Kidney (tissue), 14 donors: ENCODE results near the gene NFKBIB. TPM values are rescaled to one million over a fixed set of nuclear protein-coding genes. Genes with fewer than 3 reads are reported as not detected.

Experiments
- DNase-seq, 5 donors: peaks; one replicate each; pipeline ENCODE4 v3.0.0-alpha.2; 2013 to 2020
- FAIRE-seq: peaks from 2 replicates; lab custom pipeline; 2012; peaks lifted over from hg19 to GRCh38; lab: Jason Lieb, UNC
- H3K27ac ChIP-seq, 2 donors: one replicate each; pipeline ENCODE4 v1.7.0; 2013; ENCODE audit warnings: low read depth in 2 of 2, low read length in 2 of 2, inconsistent platforms in 1 of 2
- H3K27me3 ChIP-seq: one replicate; pipeline ENCODE4 v1.7.1; 2013; ENCODE audit warnings: low read length, inconsistent platforms; ENCODE audit not compliant: control insufficient read depth, insufficient read depth
- H3K36me3 ChIP-seq, 3 donors: one replicate each; pipeline versions ENCODE4 v1.7.0 to v1.7.1; 2013; ENCODE audit warnings: low read length in 3 of 3, control low read depth in 1 of 3, inconsistent platforms in 1 of 3; ENCODE audit not compliant: insufficient read depth in 3 of 3, control insufficient read depth in 2 of 3
- H3K4me1 ChIP-seq, 3 donors: one replicate each; pipeline versions ENCODE4 v1.7.0 to v1.7.1; 2013; ENCODE audit warnings: low read length in 3 of 3, inconsistent platforms in 1 of 3, low read depth in 1 of 3; ENCODE audit not compliant: control insufficient read depth in 2 of 3, insufficient read depth in 2 of 3
- H3K4me3 ChIP-seq, 3 donors: one replicate each; pipeline versions ENCODE4 v1.7.0 to v1.8.1; 2013; ENCODE audit warnings: low read length in 3 of 3, control low read depth in 1 of 3, inconsistent platforms in 1 of 3
- H3K9ac ChIP-seq, 3 donors: one replicate each; pipeline versions ENCODE4 v1.7.0 to v1.7.1; 2013; ENCODE audit warnings: low read length in 3 of 3, control low read depth in 1 of 3, inconsistent platforms in 1 of 3
- H3K9me3 ChIP-seq, 3 donors: one replicate each; pipeline versions ENCODE4 v1.7.0 to v1.7.1; 2013; ENCODE audit warnings: low read length in 3 of 3, control low read depth in 1 of 3, inconsistent platforms in 1 of 3; ENCODE audit not compliant: control insufficient read depth in 2 of 3, insufficient read depth in 1 of 3
- CTCF ChIP-seq: IDR thresholded peaks from 3 replicates; pipeline ENCODE4 v1.5.1; 2012; ENCODE audit warnings: mild to moderate bottlenecking, moderate library complexity, borderline replicate concordance; ENCODE audit not compliant: insufficient read depth; ENCODE audit errors: extremely low read depth
- intact Hi-C: fragments of 100-400 bp; cut with DNase I; formaldehyde crosslinking; loops from one replicate; pipeline ENCODE4 v1.11.1; 2022
- polyA plus RNA-seq: library from polyadenylated mRNA; stranded (reverse); fragments of 350-450 nt; fragmentation: Illumina TruSeq; extraction: RNeasy Lipid Tissue Mini Kit (QIAGEN cat#74804); gene quantifications from one replicate; pipeline ENCODE4 v1.2.3, GENCODE V29; 2014; ENCODE audit warnings: low read depth, low replicate concordance; ENCODE audit not compliant: insufficient read depth
- total RNA-seq: library from RNA; stranded (reverse); fragmentation: NEBNext Ultra II Directional; extraction: Animal tissue kit (Norgen Biotek cat#: 25700); gene quantifications from one replicate; pipeline ENCODE4 v1.2.1, GENCODE V29; 2021
- donor health status: control.
- donor health status: control.
- donor health status: control.
- donor health status: control.
- donor health status: control.
- donor health status: DM: yes; HTN: yes; CAD: no.
- donor health status: Normal renal cell carcinoma (clear cell type).

Gene NFKBIB
- total and polyA plus RNA-seq, 2 donors from 2014 or later: 23.2 to 37.6 TPM

GRCh38 chr19:38904581-38905539 lies 5.1 kb downstream of the NFKBIB start:
- intact Hi-C loops: no loop called here

GRCh38 chr19:38905620-38906019 lies 5.9 kb downstream of the NFKBIB start:
- Histone ChIP-seq H3K36me3 (peaks cover 0 to 8% (median 8%) of the 10 kb centered on the region in 3 donors), H3K9me3 (peaks cover 0 to 3% (median 0%) of the 10 kb centered on the region in 3 donors), H3K27ac (no peak overlapping the region), H3K4me1 (no peaks in the 10 kb centered on the region), H3K4me3 (no peak overlapping the region), H3K27me3 (no peaks in the 10 kb centered on the region), H3K9ac (no peak overlapping the region)
- FAIRE-seq (no peak), DNase-seq (no peak)
- TF ChIP-seq CTCF: no peak
- intact Hi-C loops: no loop called here

More at GRCh38 chr19:38904581-38905539, 5.1 kb downstream of the NFKBIB start:
- H3K27me3 ChIP-seq: no peaks in the 10 kb centered on the region
- no peak overlapping the region for H3K4me3 ChIP-seq
- H3K27ac ChIP-seq: no peak overlapping the region
- peaks cover 0 to 8% (median 8%) of the 10 kb centered on the region in 3 donors for H3K36me3 ChIP-seq
- H3K4me1 ChIP-seq: no peaks in the 10 kb centered on the region
- peaks cover 0 to 3% (median 0%) of the 10 kb centered on the region in 3 donors for H3K9me3 ChIP-seq
- TF ChIP-seq CTCF: no peak
- H3K9ac ChIP-seq: no peak overlapping the region
- DNase-seq (no peak), FAIRE-seq (no peak)

GRCh38 chr19:38907227-38907626 lies 7.5 kb downstream of the NFKBIB start:
- FAIRE-seq (no peak), DNase-seq (no peak)
- H3K9me3 ChIP-seq: no peaks in the 10 kb centered on the region
- intact Hi-C loops: no loop called here
- no peak overlapping the region for H3K27ac ChIP-seq
- H3K4me3 ChIP-seq: no peak overlapping the region
- peaks cover 0 to 8% (median 8%) of the 10 kb centered on the region in 3 donors for H3K36me3 ChIP-seq
- H3K27me3 ChIP-seq: peaks cover 2% of the 10 kb centered on the region
- no peaks in the 10 kb centered on the region for H3K4me1 ChIP-seq
- TF ChIP-seq CTCF: no peak
- H3K9ac ChIP-seq: no peak overlapping the region
